Endothelial cell of umbilical vein (primary cell): Measurements from ENCODE around the gene DPYD. TPM values are rescaled to one million over a fixed set of nuclear protein-coding genes. Genes with fewer than 3 reads are reported as not detected.

Experiments used
- BruUV-seq: library from RNA; stranded (reverse); fragments of 400-500 nt; replicated peaks from 2 replicates; lab custom pipeline; 2021; lab: Mats Ljungman, UMichigan
- CTCF ChIA-PET: fragments of 300-600, 350-600 bp; sonication (Branson Sonifier 250); formaldehyde crosslinking; loops from one replicate; lab custom pipeline; 2021; ENCODE audit warnings: antibody characterized with exemption, inconsistent platforms; lab: Charles Lee
- POLR2A ChIA-PET: fragments of 300-600, 350-600 bp; sonication (Branson Sonifier 250); formaldehyde crosslinking; loops from one replicate; lab custom pipeline; 2021; ENCODE audit warnings: antibody characterized with exemption, inconsistent platforms; lab: Charles Lee
- DNase-seq: peaks from one replicate; pipeline ENCODE4 v3.0.0-alpha.2; 2011; ENCODE audit warnings: low read depth, low spot score
- FAIRE-seq: peaks from 2 replicates; lab custom pipeline; 2011; peaks lifted over from hg19 to GRCh38; lab: Jason Lieb, UNC
- H2AFZ ChIP-seq: 2 replicates; pipeline ENCODE4 v1.6.0; 2012; ENCODE audit warnings: low read depth, low read length, control low read depth, inconsistent platforms
- H3K27ac ChIP-seq: 2 replicates; pipeline ENCODE4 v1.5.1; 2011; ENCODE audit warnings: low read depth, mild to moderate bottlenecking, control low read depth, low read length, moderate library complexity; ENCODE audit not compliant: insufficient read depth
- H3K27me3 ChIP-seq, 2 experiments: 2 replicates each; pipeline versions ENCODE4 v1.6.0 to v1.6.1; 2011; ENCODE audit warnings: low read length in 2 of 2, mixed read lengths in 1 of 2; ENCODE audit not compliant: control insufficient read depth in 2 of 2, insufficient read depth in 2 of 2
- H3K36me3 ChIP-seq, 2 experiments: 2 replicates in 1 of 2; 3 replicates in 1 of 2; pipeline ENCODE4 v1.5.1; 2011; ENCODE audit warnings: low read length in 2 of 2, mild to moderate bottlenecking in 1 of 2, moderate library complexity in 1 of 2; ENCODE audit not compliant: control insufficient read depth in 2 of 2, insufficient read depth in 2 of 2; ENCODE audit errors: extremely low read depth in 1 of 2
- H3K4me1 ChIP-seq: 3 replicates; pipeline ENCODE4 v1.5.1; 2011; ENCODE audit warnings: mild to moderate bottlenecking, low read length; ENCODE audit not compliant: control insufficient read depth, insufficient read depth; ENCODE audit errors: extremely low read depth
- H3K4me2 ChIP-seq: 2 replicates; pipeline ENCODE4 v1.6.1; 2011; ENCODE audit warnings: low read length, control low read depth, mixed read lengths; ENCODE audit not compliant: insufficient read depth
- H3K4me3 ChIP-seq, 3 experiments: fragments of 200-600 bp in 1 of 3; sonication (generic), shearing (Covaris generic) in 1 of 3; replicated peaks in 1 of 3; 2 replicates each; pipeline ENCODE4 v1.5.1; 2011 to 2016; ENCODE audit warnings: control low read depth in 3 of 3, low read length in 3 of 3, mild to moderate bottlenecking in 2 of 3, inconsistent platforms in 1 of 3, low read depth in 1 of 3, moderate library complexity in 1 of 3; ENCODE audit not compliant: insufficient read depth in 1 of 3
- H3K79me2 ChIP-seq: 2 replicates; pipeline ENCODE4 v1.6.0; 2012; ENCODE audit warnings: low read length, inconsistent platforms; ENCODE audit not compliant: control insufficient read depth, insufficient read depth
- H3K9ac ChIP-seq: replicated peaks from 2 replicates; pipeline ENCODE3; 2011; ENCODE audit warnings: low read length, control low read depth; ENCODE audit not compliant: insufficient read depth; ENCODE audit errors: extremely low read depth
- H3K9me1 ChIP-seq: replicated peaks from 3 replicates; pipeline ENCODE4 v1.6.0; 2011; ENCODE audit warnings: mild to moderate bottlenecking, low read length; ENCODE audit not compliant: control insufficient read depth, insufficient read depth; ENCODE audit errors: extremely low read depth
- H3K9me3 ChIP-seq: replicated peaks from 2 replicates; pipeline ENCODE4 v1.5.1; 2012; ENCODE audit warnings: low read length, inconsistent platforms; ENCODE audit not compliant: control insufficient read depth, insufficient read depth
- H4K20me1 ChIP-seq: replicated peaks from 2 replicates; pipeline ENCODE3; 2011; ENCODE audit warnings: mild to moderate bottlenecking, low read length; ENCODE audit not compliant: control insufficient read depth, insufficient read depth; ENCODE audit errors: extremely low read depth
- EZH2 ChIP-seq: IDR thresholded peaks from 2 replicates; pipeline ENCODE4 v1.6.1; 2012; ENCODE audit warnings: borderline replicate concordance, low read depth, mild to moderate bottlenecking, moderate library complexity, low read length, inconsistent platforms; ENCODE audit not compliant: severe bottlenecking
- FOS ChIP-seq: IDR thresholded peaks from 2 replicates; pipeline ENCODE4 v1.6.1; 2011; ENCODE audit warnings: mild to moderate bottlenecking, low read length, moderate library complexity, borderline replicate concordance; ENCODE audit not compliant: insufficient read depth
- GATA2 ChIP-seq: IDR thresholded peaks from 2 replicates; pipeline ENCODE4 v1.7.0; 2011; ENCODE audit warnings: low read depth, mild to moderate bottlenecking, moderate library complexity, mixed read lengths, low read length; ENCODE audit not compliant: insufficient read length, insufficient read depth
- JUN ChIP-seq: IDR thresholded peaks from 2 replicates; pipeline ENCODE4 v1.6.1; 2011; ENCODE audit warnings: borderline replicate concordance, low read depth; ENCODE audit not compliant: insufficient read length, insufficient read depth
- MYC ChIP-seq: IDR thresholded peaks from one replicate; pipeline ENCODE4 v1.6.1; 2011; ENCODE audit warnings: mild to moderate bottlenecking, low read depth, low read length
- POLR2A ChIP-seq: IDR thresholded peaks from 2 replicates; pipeline ENCODE4 v1.6.1; 2012; ENCODE audit warnings: low read depth, mild to moderate bottlenecking, control low read depth, low read length
- POLR2AphosphoS5 ChIP-seq: IDR thresholded peaks from 2 replicates; pipeline ENCODE4 v1.6.1; 2012; ENCODE audit warnings: low read depth, mild to moderate bottlenecking, control low read depth, low read length, moderate library complexity; ENCODE audit not compliant: insufficient read depth
- dilution Hi-C: fragments of 300-500 bp; cut with MboI; formaldehyde crosslinking; loops from one replicate; pipeline ENCODE4 v1.15.0; 2019; ENCODE audit warnings: low sequenced_read_pairs; ENCODE audit not compliant: extremely low pct_ligation_motif_present
- intact Hi-C: fragments of 100-400 bp; cut with micrococcal nuclease; formaldehyde crosslinking; loops from one replicate; pipeline ENCODE4 v1.10.0; 2022
- polyA plus RNA-seq, 4 experiments: library from polyadenylated mRNA; depleted of rRNA in 3 of 4; stranded (reverse) in 3 of 4; unstranded in 1 of 4; fragments of >200 nt; gene quantifications; 2 replicates each; pipeline versions ENCODE4 v1.2.1 to v1.2.3, GENCODE V29; 2011 to 2012; ENCODE audit warnings: missing spikeins in 1 of 4
- total RNA-seq: library from RNA; stranded (reverse); gene quantifications from 2 replicates; pipeline ENCODE4 v1.2.3, GENCODE V29; 2021
- TF ChIP-seq, protein P1 (sequence below), 2 donors: IDR thresholded peaks; 1 replicate in 1 of 2; 2 replicates in 1 of 2; pipeline ENCODE4 v1.5.1; 2011; ENCODE audit warnings: low read length in 2 of 2, mild to moderate bottlenecking in 2 of 2, moderate library complexity in 2 of 2, control low read depth in 1 of 2, inconsistent platforms in 1 of 2, low read depth in 1 of 2; ENCODE audit not compliant: insufficient read depth in 1 of 2; ENCODE audit errors: extremely low read depth in 1 of 2
- TF ChIP-seq, protein P2 (sequence below): IDR thresholded peaks from 2 replicates; pipeline ENCODE4 v1.6.1; 2011; ENCODE audit not compliant: insufficient read depth, insufficient read length

The DPYD gene
- total and polyA plus RNA-seq, 2 donors (not counting 3 experiments of a cell fraction or from before 2014, with no cell fraction given) = 4.6 to 15.1 TPM

DNA sequence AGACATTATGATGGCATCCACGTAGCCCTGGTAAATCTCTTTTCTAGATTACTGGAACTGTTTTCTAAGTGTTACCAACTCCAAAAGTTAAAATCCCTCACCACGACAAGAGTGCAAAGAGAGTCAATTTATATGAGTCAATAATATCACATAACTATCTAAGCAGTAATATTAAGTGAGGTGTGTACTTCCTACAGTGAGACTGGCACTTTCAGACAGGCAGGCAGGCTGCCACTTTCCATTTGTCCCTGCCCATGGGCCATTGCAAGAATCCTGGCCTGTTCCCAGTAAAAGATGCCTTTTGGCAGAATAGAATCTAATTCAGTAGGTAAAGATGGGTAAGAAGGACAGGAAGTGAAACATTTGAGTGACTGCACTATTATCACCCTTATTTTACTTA, 843.6 kb downstream of the DPYD start:
- Histone ChIP-seq H3K9me3 (no peaks in the 10 kb centered on the region), H3K36me3 (no peaks in the 10 kb centered on the region), H3K4me1 (no peaks in the 10 kb centered on the region), H3K27me3 (no peaks in the 10 kb centered on the region), H3K4me2 (no peak overlapping the region), H2AFZ (no peak overlapping the region), H3K27ac (no peak overlapping the region), H3K9ac (no peak overlapping the region), H4K20me1 (no peaks in the 10 kb centered on the region), H3K9me1 (no peaks in the 10 kb centered on the region), H3K79me2 (no peaks in the 10 kb centered on the region), H3K4me3 (no peak overlapping the region)
- intact Hi-C loops (no loop called here), dilution Hi-C loops (no loop called here)
- POLR2A ChIA-PET = no interaction called here
- TF ChIP-seq EZH2 = no peak
- TF ChIP-seq POLR2AphosphoS5 = no peak
- no peak for TF ChIP-seq JUN
- TF ChIP-seq, protein P1, sequence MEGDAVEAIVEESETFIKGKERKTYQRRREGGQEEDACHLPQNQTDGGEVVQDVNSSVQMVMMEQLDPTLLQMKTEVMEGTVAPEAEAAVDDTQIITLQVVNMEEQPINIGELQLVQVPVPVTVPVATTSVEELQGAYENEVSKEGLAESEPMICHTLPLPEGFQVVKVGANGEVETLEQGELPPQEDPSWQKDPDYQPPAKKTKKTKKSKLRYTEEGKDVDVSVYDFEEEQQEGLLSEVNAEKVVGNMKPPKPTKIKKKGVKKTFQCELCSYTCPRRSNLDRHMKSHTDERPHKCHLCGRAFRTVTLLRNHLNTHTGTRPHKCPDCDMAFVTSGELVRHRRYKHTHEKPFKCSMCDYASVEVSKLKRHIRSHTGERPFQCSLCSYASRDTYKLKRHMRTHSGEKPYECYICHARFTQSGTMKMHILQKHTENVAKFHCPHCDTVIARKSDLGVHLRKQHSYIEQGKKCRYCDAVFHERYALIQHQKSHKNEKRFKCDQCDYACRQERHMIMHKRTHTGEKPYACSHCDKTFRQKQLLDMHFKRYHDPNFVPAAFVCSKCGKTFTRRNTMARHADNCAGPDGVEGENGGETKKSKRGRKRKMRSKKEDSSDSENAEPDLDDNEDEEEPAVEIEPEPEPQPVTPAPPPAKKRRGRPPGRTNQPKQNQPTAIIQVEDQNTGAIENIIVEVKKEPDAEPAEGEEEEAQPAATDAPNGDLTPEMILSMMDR (IDR thresholded peaks at IDR 0.05; ENCODE audit: extremely low read depth in 1 of 2, insufficient read depth in 1 of 2, low read depth in 1 of 2, low read length in 2 of 2) = no peak
- TF ChIP-seq MYC = no peak
- TF ChIP-seq, protein P2, sequence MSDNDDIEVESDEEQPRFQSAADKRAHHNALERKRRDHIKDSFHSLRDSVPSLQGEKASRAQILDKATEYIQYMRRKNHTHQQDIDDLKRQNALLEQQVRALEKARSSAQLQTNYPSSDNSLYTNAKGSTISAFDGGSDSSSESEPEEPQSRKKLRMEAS = no peak
- TF ChIP-seq GATA2 = no peak
- TF ChIP-seq POLR2A = no peak
- TF ChIP-seq FOS = no peak
- FAIRE-seq = no peak
- BruUV-seq = no TSS peak
- no peak for DNase-seq
- CTCF ChIA-PET = no interaction called here
